SK-N-SH (cell line): ENCODE measurements around the gene CLIC3. TPM values are rescaled to one million over a fixed set of nuclear protein-coding genes. Genes with fewer than 3 reads are reported as not detected.

ENCODE experiments used
- CTCF ChIA-PET: fragments of 300-600, 350-600 bp; formaldehyde crosslinking; extraction: SDS; loops from one replicate; lab custom pipeline; 2021; lab: Yijun Ruan, JAX
- POLR2A ChIA-PET: fragments of 350-600 bp; sonication (Branson Sonifier 250); formaldehyde crosslinking; extraction: SDS; loops from one replicate; lab custom pipeline; 2020; ENCODE audit warnings: antibody characterized with exemption, inconsistent platforms; lab: Yijun Ruan, JAX
- DNase-seq: peaks from one replicate; pipeline ENCODE4 v3.0.0; 2012
- H2AFZ ChIP-seq: fragments of 200-600 bp; sonication (generic); 2 replicates; pipeline ENCODE4 v1.8.1; 2016; ENCODE audit warnings: antibody characterized with exemption, mild to moderate bottlenecking, low read depth
- H3F3A ChIP-seq: fragments of 200-600 bp; sonication (generic); replicated peaks from 2 replicates; pipeline ENCODE3; 2016; ENCODE audit warnings: antibody characterized with exemption, mild to moderate bottlenecking; ENCODE audit not compliant: insufficient read depth
- H3K27ac ChIP-seq, 2 experiments: fragments of 200-500 bp in 1 of 2; fragments of 200-600 bp in 1 of 2; sonication (Bioruptor generic) in 1 of 2; sonication (generic), shearing (Covaris generic) in 1 of 2; 2 replicates each; pipeline versions ENCODE4 v1.5.1 to v1.6.1; 2014 to 2016; ENCODE audit warnings: low read depth in 2 of 2, inconsistent platforms in 1 of 2, low read length in 1 of 2, mild to moderate bottlenecking in 1 of 2, mixed read lengths in 1 of 2
- H3K27me3 ChIP-seq: fragments of 200-600 bp; sonication (generic), shearing (Covaris generic); 2 replicates; pipeline ENCODE4 v1.6.1; 2016; ENCODE audit warnings: mixed run types; ENCODE audit not compliant: insufficient read depth
- H3K36me3 ChIP-seq, 2 experiments: fragments of 200-500 bp in 1 of 2; fragments of 200-600 bp in 1 of 2; sonication (Bioruptor generic) in 1 of 2; sonication (generic) in 1 of 2; replicated peaks in 1 of 2; 2 replicates each; pipeline versions ENCODE3 to v1.5.1; 2014 to 2016; ENCODE audit warnings: low read length in 1 of 2, mild to moderate bottlenecking in 1 of 2; ENCODE audit not compliant: insufficient read depth in 2 of 2, control insufficient read depth in 1 of 2
- H3K4me1 ChIP-seq, 2 experiments: fragments of 200-500 bp in 1 of 2; fragments of 200-600 bp in 1 of 2; sonication (Bioruptor generic) in 1 of 2; sonication (generic), shearing (Covaris generic) in 1 of 2; 2 replicates each; pipeline versions ENCODE4 v1.5.1 to v1.6.1; 2014 to 2016; ENCODE audit warnings: low read depth in 1 of 2, low read length in 1 of 2, mixed run types in 1 of 2; ENCODE audit not compliant: insufficient read depth in 2 of 2, control insufficient read depth in 1 of 2
- H3K4me2 ChIP-seq: fragments of 200-600 bp; sonication (generic), shearing (Covaris generic); 2 replicates; pipeline ENCODE4 v1.6.1; 2017; ENCODE audit warnings: mixed run types
- H3K4me3 ChIP-seq, 2 experiments: fragments of 200-500 bp in 1 of 2; fragments of 200-600 bp in 1 of 2; sonication (Bioruptor generic) in 1 of 2; sonication (generic), shearing (Covaris generic) in 1 of 2; 2 replicates each; pipeline versions ENCODE4 v1.5.1 to v1.8.1; 2014 to 2016; ENCODE audit warnings: low read depth in 2 of 2, inconsistent platforms in 1 of 2, low read length in 1 of 2, mild to moderate bottlenecking in 1 of 2, mixed read lengths in 1 of 2, moderate library complexity in 1 of 2
- H3K79me2 ChIP-seq: fragments of 200-600 bp; sonication (generic); 2 replicates; pipeline ENCODE4 v1.8.1; 2017; ENCODE audit warnings: mild to moderate bottlenecking; ENCODE audit not compliant: insufficient read depth
- H3K9ac ChIP-seq: fragments of 200-600 bp; sonication (generic); 2 replicates; pipeline ENCODE4 v1.6.1; 2017; ENCODE audit warnings: mixed run types
- H3K9me2 ChIP-seq: fragments of 200-600 bp; sonication (generic); 2 replicates; pipeline ENCODE4 v1.6.1; 2017; ENCODE audit warnings: mixed run types
- H3K9me3 ChIP-seq: fragments of 200-600 bp; sonication (generic); 2 replicates; pipeline ENCODE4 v1.6.1; 2017; ENCODE audit warnings: mixed run types, mild to moderate bottlenecking, moderate library complexity
- H4K20me1 ChIP-seq: fragments of 200-600 bp; sonication (generic); 2 replicates; pipeline ENCODE4 v1.6.1; 2017; ENCODE audit warnings: mild to moderate bottlenecking, mixed run types; ENCODE audit not compliant: insufficient read depth
- CHD2 ChIP-seq: fragments of 150-350 bp; IDR thresholded peaks from 2 replicates; pipeline ENCODE4 v1.6.1; 2018; ENCODE audit warnings: low read length; ENCODE audit not compliant: partially characterized antibody
- ELF1 ChIP-seq: IDR thresholded peaks from 2 replicates; pipeline ENCODE4 v1.4.0; 2012
- EP300 ChIP-seq, 2 experiments: IDR thresholded peaks; 2 replicates each; pipeline versions ENCODE4 v1.4.0 to v1.6.1; 2012; ENCODE audit warnings: borderline replicate concordance in 1 of 2, low read depth in 1 of 2, low read length in 1 of 2
- EZH2phosphoT487 ChIP-seq: fragments of 200-600 bp; sonication (generic); IDR thresholded peaks from 2 replicates; pipeline ENCODE4 v1.6.1; 2017; ENCODE audit warnings: low read depth, mixed run types, mild to moderate bottlenecking, antibody characterized with exemption, moderate library complexity, borderline replicate concordance
- FOSL2 ChIP-seq: IDR thresholded peaks from 2 replicates; pipeline ENCODE4 v1.4.0; 2012; ENCODE audit warnings: low read depth, mild to moderate bottlenecking, moderate library complexity, borderline replicate concordance
- FOXJ3 ChIP-seq: sonication (generic); formaldehyde crosslinking; IDR thresholded peaks from 2 replicates; pipeline ENCODE4 v1.5.1; 2020; ENCODE audit warnings: mild to moderate bottlenecking, missing genetic modification reagents
- FOXM1 ChIP-seq: IDR thresholded peaks from 2 replicates; pipeline ENCODE4 v1.4.0; 2012; ENCODE audit warnings: low read depth, mild to moderate bottlenecking
- GABPA ChIP-seq: IDR thresholded peaks from 2 replicates; pipeline ENCODE4 v1.4.0; 2012; ENCODE audit warnings: low read depth, mild to moderate bottlenecking
- JUND ChIP-seq: IDR thresholded peaks from 2 replicates; pipeline ENCODE4 v1.4.0; 2012
- MEF2A ChIP-seq: IDR thresholded peaks from 2 replicates; pipeline ENCODE4 v1.4.0; 2012; ENCODE audit warnings: low read depth, borderline replicate concordance
- MXI1 ChIP-seq: IDR thresholded peaks from 2 replicates; pipeline ENCODE4 v1.6.1; 2012; ENCODE audit warnings: mild to moderate bottlenecking, low read depth, low read length, improper control_type of control experiment
- NFIC ChIP-seq: IDR thresholded peaks from 2 replicates; pipeline ENCODE4 v1.4.0; 2012; ENCODE audit warnings: borderline replicate concordance
- NRF1 ChIP-seq: IDR thresholded peaks from 2 replicates; pipeline ENCODE4 v1.6.1; 2012; ENCODE audit warnings: low read depth, mild to moderate bottlenecking, low read length
- RFX5 ChIP-seq: IDR thresholded peaks from 2 replicates; pipeline ENCODE4 v1.6.1; 2012; ENCODE audit warnings: mild to moderate bottlenecking, improper control_type of control experiment, low read length
- RXRA ChIP-seq: IDR thresholded peaks from 2 replicates; pipeline ENCODE4 v1.4.0; 2012; ENCODE audit warnings: low read depth, mild to moderate bottlenecking, borderline replicate concordance
- SIN3A ChIP-seq: IDR thresholded peaks from 2 replicates; pipeline ENCODE4 v1.6.1; 2012; ENCODE audit warnings: low read depth, mild to moderate bottlenecking, low read length, moderate library complexity, borderline replicate concordance
- SMC3 ChIP-seq: IDR thresholded peaks from 2 replicates; pipeline ENCODE4 v1.6.1; 2012; ENCODE audit warnings: low read depth, low read length, improper control_type of control experiment
- TAF1 ChIP-seq: IDR thresholded peaks from 2 replicates; pipeline ENCODE4 v1.6.1; 2012; ENCODE audit warnings: low read depth, mild to moderate bottlenecking, low read length, moderate library complexity, borderline replicate concordance
- TCF12 ChIP-seq: IDR thresholded peaks from 2 replicates; pipeline ENCODE4 v1.4.0; 2012
- TEAD4 ChIP-seq: IDR thresholded peaks from 2 replicates; pipeline ENCODE4 v1.4.0; 2012; ENCODE audit warnings: mild to moderate bottlenecking, borderline replicate concordance; ENCODE audit not compliant: insufficient read depth
- YY1 ChIP-seq: IDR thresholded peaks from 2 replicates; pipeline ENCODE4 v1.4.0; 2012; ENCODE audit warnings: low read depth, mild to moderate bottlenecking
- WGBS: methylation state at CpG from one replicate; pipeline ENCODE4 v1.1.6; 2017; ENCODE audit warnings: low lambda C conversion rate; 5-methylcytosine and 5-hydroxymethylcytosine counted together
- polyA plus RNA-seq, 3 experiments: library from polyadenylated mRNA; depleted of rRNA; stranded (reverse); fragments of >200 nt; gene quantifications; 2 replicates each; pipeline ENCODE4 v1.2.3, GENCODE V29; 2012
- TF ChIP-seq, protein P1 (sequence below): IDR thresholded peaks from 2 replicates; pipeline ENCODE4 v1.4.0; 2012; ENCODE audit warnings: low read depth
- TF ChIP-seq, protein P2 (sequence below): IDR thresholded peaks from 2 replicates; pipeline ENCODE4 v1.4.0; 2012; ENCODE audit warnings: low read depth, borderline replicate concordance
- TF ChIP-seq, protein P3 (sequence below): fragments of 150-350 bp; IDR thresholded peaks from 2 replicates; pipeline ENCODE4 v1.6.1; 2016; ENCODE audit warnings: mild to moderate bottlenecking, low read depth, low read length

The CLIC3 gene
- polyA plus RNA-seq, 1 of the 3 experiments (the other 2 are of a cell fraction) = 1.0 TPM

DNA sequence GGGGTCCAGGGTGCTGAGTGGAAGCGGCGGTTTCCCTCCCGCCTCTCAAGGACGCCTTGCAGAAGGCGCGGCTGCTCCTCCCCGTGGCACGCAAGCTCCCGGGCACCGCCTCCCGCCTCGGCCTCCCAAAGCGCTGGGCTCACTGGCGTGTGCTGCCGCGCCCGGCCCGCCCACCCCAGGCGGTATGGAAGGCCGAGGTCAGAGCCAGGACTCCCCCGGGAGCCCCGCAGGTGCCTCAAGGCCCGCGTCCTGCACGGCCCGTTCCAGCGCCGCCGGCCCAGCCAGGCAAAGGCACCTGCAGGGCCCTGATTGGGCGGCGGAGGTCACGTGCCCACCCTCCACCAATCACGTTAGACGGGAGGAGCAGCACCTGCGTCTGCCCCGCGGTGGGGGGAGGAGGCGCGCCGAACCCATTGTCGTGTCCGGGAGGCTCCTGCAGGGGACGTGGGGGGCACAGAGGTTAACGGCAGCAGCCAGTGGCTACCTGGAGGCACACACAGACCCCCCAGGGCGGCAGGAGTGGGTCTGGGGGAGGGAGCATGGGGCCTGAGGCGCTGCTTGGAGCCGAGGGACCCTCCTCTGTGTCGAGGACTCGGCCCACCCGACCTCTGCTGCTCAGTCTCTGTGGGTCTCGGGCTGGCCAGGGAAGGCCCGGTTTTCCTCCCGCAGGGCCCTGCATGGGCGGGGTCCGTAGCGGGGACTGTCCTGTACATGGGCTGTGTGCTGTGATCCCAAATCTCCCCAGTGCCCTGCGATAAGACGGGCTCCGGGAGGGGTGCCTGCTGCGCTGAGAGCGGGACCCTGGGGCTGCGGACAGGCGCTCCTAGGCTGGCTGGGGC is 46.3 kb downstream of the CLIC3 start (continued):
- TF ChIP-seq TAF1 (no peak), JUND (no peak), TEAD4 (no peak), FOXJ3 (CRISPR knock-in tag) (no peak), YY1 (no peak), NRF1 (0 out of 2 replicates have a peak, but pooled peaks have one; percentile 7), GABPA (no peak), FOXM1 (no peak), ELF1 (no peak), SMC3 (no peak; the same call in 1 of the 2 replicates), NFIC (no peak)
- TF ChIP-seq, protein P1, sequence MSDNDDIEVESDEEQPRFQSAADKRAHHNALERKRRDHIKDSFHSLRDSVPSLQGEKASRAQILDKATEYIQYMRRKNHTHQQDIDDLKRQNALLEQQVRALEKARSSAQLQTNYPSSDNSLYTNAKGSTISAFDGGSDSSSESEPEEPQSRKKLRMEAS = 0 out of 2 replicates have a peak, but pooled peaks have one; percentile 24
- TF ChIP-seq, protein P2, sequence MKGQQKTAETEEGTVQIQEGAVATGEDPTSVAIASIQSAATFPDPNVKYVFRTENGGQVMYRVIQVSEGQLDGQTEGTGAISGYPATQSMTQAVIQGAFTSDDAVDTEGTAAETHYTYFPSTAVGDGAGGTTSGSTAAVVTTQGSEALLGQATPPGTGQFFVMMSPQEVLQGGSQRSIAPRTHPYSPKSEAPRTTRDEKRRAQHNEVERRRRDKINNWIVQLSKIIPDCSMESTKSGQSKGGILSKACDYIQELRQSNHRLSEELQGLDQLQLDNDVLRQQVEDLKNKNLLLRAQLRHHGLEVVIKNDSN = peak; percentile 99

DNA sequence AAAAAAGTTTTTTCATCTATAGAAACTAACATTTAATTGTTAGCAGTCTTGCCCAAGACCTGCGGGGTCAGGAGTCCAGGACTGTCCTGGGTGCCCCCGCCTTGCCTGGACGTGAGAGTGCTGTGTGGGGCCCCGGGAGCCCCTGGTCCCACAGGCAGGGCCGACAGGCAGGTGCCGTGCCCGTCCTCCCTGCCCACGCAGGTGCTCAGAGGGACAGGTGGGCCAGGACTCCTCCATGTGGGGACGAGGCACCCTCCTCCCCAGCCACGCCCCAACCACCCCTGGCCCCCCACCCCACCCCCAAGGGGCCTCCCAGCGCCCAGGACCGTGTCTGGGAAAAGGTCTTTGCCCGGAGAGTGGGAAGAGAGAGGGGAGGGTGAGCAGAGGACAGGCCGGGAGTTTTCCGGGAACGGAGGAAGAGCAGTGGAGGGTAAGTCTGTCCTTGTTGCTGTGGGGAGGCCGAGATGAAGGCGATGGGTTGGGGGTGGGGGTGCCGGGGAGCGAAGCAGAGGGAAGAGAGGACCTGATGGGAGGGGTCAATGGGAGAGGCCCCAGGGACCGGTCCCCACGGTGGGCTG is 47.0 kb downstream of the CLIC3 start:
- Histone ChIP-seq H4K20me1 (no peaks in the 10 kb centered on the region), H3F3A (no peaks in the 10 kb centered on the region), H3K4me3 (peak overlapping the region; percentile 62 to 67), H3K4me1 (peaks cover 0 to 33% of the 10 kb centered on the region in 2 experiments; a peak in 2 of 4 replicates), H3K9me3 (no peaks in the 10 kb centered on the region), H3K9me2 (no peaks in the 10 kb centered on the region), H3K27me3 (no peaks in the 10 kb centered on the region), H3K9ac (no peak overlapping the region), H2AFZ (peak overlapping the region; percentile 51; the same call in 1 of the 2 replicates), H3K4me2 (peak overlapping the region; percentile 97), H3K79me2 (no peaks in the 10 kb centered on the region), H3K27ac (peak overlapping the region in 1 of 2 experiments; percentile 94; a peak in 2 of 4 replicates), H3K36me3 (no peaks in the 10 kb centered on the region)
- CTCF ChIA-PET = interaction anchor here (0.6 to 13.2 kb wide), 4 partner anchors 10 to 162 kb away, joined by 3 to 350 read pairs (median 8); partner anchors contain the start of genes ABCA2, FUT7 and NPDC1
- no peak for TF ChIP-seq CHD2
- no peak for TF ChIP-seq RFX5
- TF ChIP-seq, protein P2 = no peak
- TF ChIP-seq RXRA = no peak
- no peak for TF ChIP-seq NRF1
- TF ChIP-seq EZH2phosphoT487 = no peak
- no peak for TF ChIP-seq ELF1
- TF ChIP-seq EP300 (IDR thresholded peaks at IDR 0.05; ENCODE audit: borderline replicate concordance in 1 of 2, low read depth in 1 of 2, low read length in 1 of 2) = no peak
- no peak for TF ChIP-seq TEAD4
- no peak for TF ChIP-seq TCF12
- no peak for TF ChIP-seq TAF1
- no peak for TF ChIP-seq FOSL2
- TF ChIP-seq SIN3A = no peak
- TF ChIP-seq, protein P3, sequence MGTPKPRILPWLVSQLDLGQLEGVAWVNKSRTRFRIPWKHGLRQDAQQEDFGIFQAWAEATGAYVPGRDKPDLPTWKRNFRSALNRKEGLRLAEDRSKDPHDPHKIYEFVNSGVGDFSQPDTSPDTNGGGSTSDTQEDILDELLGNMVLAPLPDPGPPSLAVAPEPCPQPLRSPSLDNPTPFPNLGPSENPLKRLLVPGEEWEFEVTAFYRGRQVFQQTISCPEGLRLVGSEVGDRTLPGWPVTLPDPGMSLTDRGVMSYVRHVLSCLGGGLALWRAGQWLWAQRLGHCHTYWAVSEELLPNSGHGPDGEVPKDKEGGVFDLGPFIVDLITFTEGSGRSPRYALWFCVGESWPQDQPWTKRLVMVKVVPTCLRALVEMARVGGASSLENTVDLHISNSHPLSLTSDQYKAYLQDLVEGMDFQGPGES = no peak
- TF ChIP-seq NFIC = no peak
- no peak for TF ChIP-seq MEF2A
- no peak for TF ChIP-seq MXI1
- TF ChIP-seq JUND = no peak
- no peak for DNase-seq
- WGBS = 25% methylated on average over 20 of the region's 22 CpGs
- POLR2A ChIA-PET = interaction anchor here (0.6 kb wide), 1 partner anchor 26 kb away, joined by 3 read pairs; no protein-coding TSS in a partner anchor
